Endodermal cell (in vitro differentiated cells): Measurements from ENCODE around the gene CTTN. TPM values are rescaled to one million over a fixed set of nuclear protein-coding genes. Genes with fewer than 3 reads are reported as not detected.
A peak's percentile ranks its signal among the peaks of the same experiment; 100 is the strongest.

ENCODE experiments used
- DNase-seq: peaks from one replicate; pipeline ENCODE4 v3.0.0-alpha.2; 2017
- H3K27ac ChIP-seq: 2 replicates; pipeline ENCODE4 v1.5.1; 2013; ENCODE audit warnings: mild to moderate bottlenecking, low read depth, low read length, moderate library complexity
- H3K27me3 ChIP-seq: 2 replicates; pipeline ENCODE4 v1.6.1; 2013; ENCODE audit warnings: mild to moderate bottlenecking, low read length, moderate library complexity; ENCODE audit not compliant: insufficient read depth, control insufficient read depth, poor library complexity, severe bottlenecking
- H3K36me3 ChIP-seq: 2 replicates; pipeline ENCODE4 v1.7.0; 2013; ENCODE audit warnings: mild to moderate bottlenecking, low read length, moderate library complexity; ENCODE audit not compliant: control insufficient read depth, insufficient read depth
- H3K4me1 ChIP-seq: one replicate; pipeline ENCODE4 v1.7.0; 2013; ENCODE audit warnings: low read length; ENCODE audit not compliant: control insufficient read depth, insufficient read depth
- H3K4me3 ChIP-seq: 2 replicates; pipeline ENCODE4 v1.5.1; 2013; ENCODE audit warnings: mild to moderate bottlenecking, low read length, moderate library complexity
- H3K9ac ChIP-seq: 2 replicates; pipeline ENCODE4 v1.6.1; 2013; ENCODE audit warnings: mild to moderate bottlenecking, low read length, moderate library complexity; ENCODE audit not compliant: poor library complexity, severe bottlenecking; ENCODE audit errors: extremely low read depth
- H3K9me3 ChIP-seq: 2 replicates; pipeline ENCODE4 v1.6.1; 2013; ENCODE audit warnings: mild to moderate bottlenecking, low read length, moderate library complexity; ENCODE audit not compliant: control insufficient read depth
- H3K27ac Mint-ChIP-seq: 2 replicates; pipeline ENCODE4 v1.8.0; 2020; ENCODE audit warnings: mixed read lengths
- H3K27me3 Mint-ChIP-seq: 2 replicates; pipeline ENCODE4 v1.8.0; 2021; ENCODE audit warnings: mild to moderate bottlenecking, mixed read lengths; ENCODE audit not compliant: insufficient read depth
- H3K36me3 Mint-ChIP-seq: 2 replicates; pipeline ENCODE4 v1.8.0; 2020; ENCODE audit warnings: low read depth, mixed read lengths
- H3K4me1 Mint-ChIP-seq: 2 replicates; pipeline ENCODE4 v1.8.0; 2020; ENCODE audit warnings: mixed read lengths
- H3K4me3 Mint-ChIP-seq: 2 replicates; pipeline ENCODE4 v1.8.0; 2020; ENCODE audit warnings: mild to moderate bottlenecking, moderate library complexity, mixed read lengths
- H3K9me3 Mint-ChIP-seq: 2 replicates; pipeline ENCODE4 v1.8.0; 2020; ENCODE audit warnings: mild to moderate bottlenecking, mixed read lengths
- WGBS, 2 experiments: methylation state at CpG; one replicate each; pipeline versions ENCODE4 v1.1.5 to v1.1.7; 2013; ENCODE audit warnings: missing lambda C conversion rate in 2 of 2, mixed read lengths in 1 of 2; ENCODE audit not compliant: insufficient coverage in 1 of 2, insufficient read length in 1 of 2; 5-methylcytosine and 5-hydroxymethylcytosine counted together
- total RNA-seq, 2 donors: library from RNA; stranded (reverse); fragmentation: NEBNext Ultra II Directional in 1 of 2; extraction: Animal tissue kit (Norgen Biotek cat#: 25700) in 1 of 2; gene quantifications; 2 replicates in 1 of 2; 3 replicates in 1 of 2; pipeline ENCODE4 v1.2.1, GENCODE V29; 2021
- TF ChIP-seq, protein P1 (sequence below): fragments of 200-600 bp; sonication (generic); conservative IDR thresholded peaks from 2 replicates; pipeline ENCODE4 v1.5.0; 2021; ENCODE audit warnings: antibody characterized with exemption, mild to moderate bottlenecking

The CTTN gene
- total RNA-seq, 2 donors from 2014 or later: 282 to 283 TPM

DNA sequence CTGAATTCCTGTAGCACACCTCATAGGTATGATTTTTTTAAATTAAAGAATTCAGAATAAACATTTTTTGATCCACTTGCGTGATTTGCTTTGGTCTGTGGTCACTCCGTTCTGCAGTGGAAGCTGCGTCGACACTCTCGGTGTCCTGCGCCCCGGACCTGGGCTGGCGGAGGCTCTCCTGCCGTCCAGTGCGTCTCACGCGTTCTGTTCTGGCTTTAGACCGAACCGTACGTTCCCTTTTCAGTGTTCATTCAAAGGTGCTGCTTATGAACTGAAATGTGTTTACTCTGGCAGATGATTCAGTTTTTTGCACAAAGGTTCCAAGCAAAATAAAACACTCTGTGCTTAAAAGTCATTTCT is 38.2 kb downstream of the CTTN start:
- TF ChIP-seq, protein P1, sequence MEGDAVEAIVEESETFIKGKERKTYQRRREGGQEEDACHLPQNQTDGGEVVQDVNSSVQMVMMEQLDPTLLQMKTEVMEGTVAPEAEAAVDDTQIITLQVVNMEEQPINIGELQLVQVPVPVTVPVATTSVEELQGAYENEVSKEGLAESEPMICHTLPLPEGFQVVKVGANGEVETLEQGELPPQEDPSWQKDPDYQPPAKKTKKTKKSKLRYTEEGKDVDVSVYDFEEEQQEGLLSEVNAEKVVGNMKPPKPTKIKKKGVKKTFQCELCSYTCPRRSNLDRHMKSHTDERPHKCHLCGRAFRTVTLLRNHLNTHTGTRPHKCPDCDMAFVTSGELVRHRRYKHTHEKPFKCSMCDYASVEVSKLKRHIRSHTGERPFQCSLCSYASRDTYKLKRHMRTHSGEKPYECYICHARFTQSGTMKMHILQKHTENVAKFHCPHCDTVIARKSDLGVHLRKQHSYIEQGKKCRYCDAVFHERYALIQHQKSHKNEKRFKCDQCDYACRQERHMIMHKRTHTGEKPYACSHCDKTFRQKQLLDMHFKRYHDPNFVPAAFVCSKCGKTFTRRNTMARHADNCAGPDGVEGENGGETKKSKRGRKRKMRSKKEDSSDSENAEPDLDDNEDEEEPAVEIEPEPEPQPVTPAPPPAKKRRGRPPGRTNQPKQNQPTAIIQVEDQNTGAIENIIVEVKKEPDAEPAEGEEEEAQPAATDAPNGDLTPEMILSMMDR: no peak
- no peak for DNase-seq
- Mint-ChIP-seq H3K4me3 (no peak overlapping the region), H3K27me3 (no peaks in the 10 kb centered on the region), H3K27ac (no peak overlapping the region), H3K4me1 (no peaks in the 10 kb centered on the region), H3K36me3 (peaks cover 84% of the 10 kb centered on the region), H3K9me3 (no peaks in the 10 kb centered on the region)
- Histone ChIP-seq H3K27ac (no peak overlapping the region), H3K4me3 (no peak overlapping the region), H3K36me3 (peaks cover 72% of the 10 kb centered on the region), H3K27me3 (no peaks in the 10 kb centered on the region), H3K4me1 (no peaks in the 10 kb centered on the region), H3K9ac (no peak overlapping the region), H3K9me3 (no peaks in the 10 kb centered on the region)
- WGBS, 2 experiments: 95 to 97% methylated on average over 15 of the region's 15 CpGs

DNA sequence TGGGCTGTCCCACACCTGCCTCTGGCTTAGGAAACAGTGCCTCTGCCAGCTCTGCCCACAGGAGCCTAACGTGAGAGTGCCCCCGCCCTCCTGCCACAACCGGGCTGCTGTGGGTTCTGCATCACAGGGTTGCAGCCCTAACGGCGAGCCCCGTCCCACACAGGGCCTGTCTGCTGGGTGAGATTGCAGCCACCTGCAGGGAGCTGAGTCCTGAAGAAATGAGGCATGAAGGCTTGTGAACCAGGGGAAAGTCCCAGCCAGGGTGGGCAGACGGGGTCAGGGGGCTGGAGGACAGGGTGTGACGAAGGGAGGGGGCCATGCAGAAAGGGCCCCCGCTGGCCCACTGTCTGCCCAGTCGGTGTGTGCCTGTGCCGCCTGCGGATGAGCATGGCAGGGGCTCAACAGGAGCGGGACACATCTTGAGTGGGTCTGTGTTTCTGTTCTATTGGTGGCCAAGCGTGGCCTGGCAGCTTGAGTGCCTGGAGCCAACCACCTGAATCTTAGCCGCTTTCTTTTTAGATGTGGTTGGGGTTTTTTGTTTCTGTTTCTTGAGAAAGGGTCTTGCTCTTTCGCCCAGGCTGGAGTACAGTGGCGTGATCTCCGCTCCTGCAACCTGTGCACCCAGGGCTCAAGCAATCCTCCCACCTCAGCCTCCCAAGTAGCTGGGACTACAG is 38.9 kb downstream of the CTTN start:
- H3K4me3 ChIP-seq: no peak overlapping the region
- WGBS, 2 experiments: 92 to 97% methylated on average over 8 to 18 of the region's 18 CpGs
- no peaks in the 10 kb centered on the region for H3K27me3 ChIP-seq
- DNase-seq: no peak
- Mint-ChIP-seq H3K9me3 (no peaks in the 10 kb centered on the region), H3K4me3 (no peak overlapping the region), H3K27ac (no peak overlapping the region), H3K4me1 (no peaks in the 10 kb centered on the region), H3K36me3 (peaks cover 78% of the 10 kb centered on the region), H3K27me3 (no peaks in the 10 kb centered on the region)
- TF ChIP-seq, protein P1: no peak
- no peak overlapping the region for H3K9ac ChIP-seq
- peaks cover 64% of the 10 kb centered on the region for H3K36me3 ChIP-seq
- no peak overlapping the region for H3K27ac ChIP-seq
- H3K9me3 ChIP-seq: no peaks in the 10 kb centered on the region
- no peaks in the 10 kb centered on the region for H3K4me1 ChIP-seq

DNA sequence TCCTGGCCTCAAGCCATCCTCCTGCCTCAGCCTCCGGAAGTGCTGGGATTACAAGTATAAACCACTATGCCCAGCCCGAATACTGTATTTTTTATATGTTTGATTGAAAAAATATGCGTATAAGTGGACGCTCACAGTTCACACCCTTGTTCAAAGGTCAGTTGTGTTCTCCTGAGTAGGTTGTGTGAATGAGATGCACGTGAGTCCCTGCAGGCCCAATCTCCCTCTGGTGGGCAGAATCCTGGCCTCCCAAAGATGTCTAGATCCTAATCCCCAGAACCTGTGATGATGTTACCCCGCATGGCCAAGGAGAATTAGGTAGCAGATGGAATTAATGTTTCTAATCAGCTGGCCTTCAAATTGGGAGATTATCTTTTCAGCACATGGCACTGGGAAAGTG is 41.9 kb downstream of the CTTN start:
- DNase-seq: no peak
- H3K4me3 Mint-ChIP-seq: no peak overlapping the region
- H3K36me3 ChIP-seq: peaks cover 38% of the 10 kb centered on the region
- TF ChIP-seq, protein P1: peak; percentile 48
- no peak overlapping the region for H3K4me3 ChIP-seq
- H3K4me1 ChIP-seq: no peaks in the 10 kb centered on the region
- WGBS, 2 experiments: 92 to 98% methylated on average over 5 to 6 of the region's 6 CpGs
- H3K4me1 Mint-ChIP-seq: no peaks in the 10 kb centered on the region
- H3K27me3 ChIP-seq: no peaks in the 10 kb centered on the region
- H3K9ac ChIP-seq: no peak overlapping the region
- no peaks in the 10 kb centered on the region for H3K27me3 Mint-ChIP-seq
- no peaks in the 10 kb centered on the region for H3K9me3 Mint-ChIP-seq
- H3K27ac Mint-ChIP-seq: no peak overlapping the region
- H3K9me3 ChIP-seq: no peaks in the 10 kb centered on the region
- no peak overlapping the region for H3K27ac ChIP-seq
- H3K36me3 Mint-ChIP-seq: peaks cover 50% of the 10 kb centered on the region
